GM18873 (cell line): ENCODE results near the gene TPCN1.

Source experiments
- ATAC-seq: cut with Tn5 transposase; IDR thresholded peaks from one replicate; pipeline ENCODE4 v1.9.1; 2021; ENCODE audit warnings: mild to moderate bottlenecking, moderate library complexity, moderate number of reproducible peaks; ENCODE audit not compliant: unreplicated experiment, low FRiP score

Gene TPCN1

GRCh38 chr12:113329022-113329790, 107.9 kb downstream of the TPCN1 start:
- no peak for ATAC-seq

- ATAC-seq, result no peak
Measured at GRCh38 chr12:113329791-113330417, 108.6 kb downstream of the TPCN1 start.

DNA sequence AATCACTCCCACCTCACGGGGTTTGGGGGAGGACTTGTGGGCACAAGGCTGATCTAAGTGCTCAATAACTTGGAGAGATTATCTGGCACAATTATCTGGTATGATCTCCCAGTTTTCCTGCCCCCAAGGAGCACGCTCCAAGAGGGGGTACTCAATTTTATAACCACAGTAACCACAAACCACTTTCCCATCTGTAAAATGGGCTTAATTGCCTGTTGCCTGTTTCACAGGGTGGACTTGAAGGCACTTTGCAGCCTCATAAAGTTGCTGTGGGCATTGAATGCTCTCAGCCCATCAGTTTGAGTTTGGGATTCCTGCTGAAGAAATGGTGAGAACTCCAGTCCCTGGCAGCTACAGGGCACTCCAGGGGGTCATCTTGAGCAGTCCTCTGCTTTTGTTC, 109.2 kb downstream of the TPCN1 start:
- no peak for ATAC-seq

- ATAC-seq, result no peak
Measured at GRCh38 chr12:113332688-113333417, 111.6 kb downstream of the TPCN1 start.

- ATAC-seq, result no peak
Measured at GRCh38 chr12:113333418-113333750, 112.1 kb downstream of the TPCN1 start.

- peak; percentile 12 for ATAC-seq
Measured at GRCh38 chr12:113333877-113334785, 112.9 kb downstream of the TPCN1 start.

DNA sequence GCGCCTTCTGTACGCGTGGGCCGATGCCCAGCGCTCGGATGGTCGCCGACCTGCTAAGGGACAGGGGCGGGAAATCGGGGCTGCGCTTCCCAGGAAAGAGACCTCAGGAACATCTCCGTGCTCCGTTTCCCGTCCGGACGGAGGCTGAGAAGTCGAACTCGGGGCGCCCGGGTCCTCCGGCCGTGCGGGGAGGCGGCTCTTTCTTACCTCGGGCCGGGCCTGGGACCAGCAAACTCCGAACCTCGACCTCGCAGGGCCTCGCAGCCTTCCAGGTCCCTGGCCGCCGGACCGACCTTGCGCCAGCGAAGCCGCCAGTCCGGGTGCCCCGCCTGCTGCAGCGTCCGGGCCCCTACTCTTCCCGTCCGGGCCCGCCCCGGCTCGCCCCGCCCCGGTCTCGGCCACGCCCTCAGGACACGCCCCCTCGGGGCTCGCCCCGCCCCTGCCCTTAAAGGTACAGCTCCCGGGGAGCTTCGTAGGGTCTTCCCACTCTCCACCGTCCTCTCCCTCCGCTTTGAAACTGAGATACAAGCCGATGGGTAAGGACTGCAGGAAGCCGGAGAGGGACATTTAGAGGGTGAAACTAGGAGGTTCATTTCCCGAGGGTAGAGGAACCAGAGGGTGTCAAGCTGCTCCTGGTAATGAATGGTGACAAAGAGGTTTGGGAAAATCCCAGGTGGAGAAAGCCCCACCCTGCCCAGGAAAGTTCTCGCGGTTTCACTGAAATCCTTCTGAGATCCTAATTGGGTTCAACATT, 113.7 kb downstream of the TPCN1 start, which contains the start of gene SLC8B1:
TSS of gene SLC8B1 (minus strand) at position 324 of the 754 bp plus-strand sequence. CDS start 2,231 bp downstream, outside the sequence.
- peak; percentile 60 for ATAC-seq

- ATAC-seq, result no peak
Measured at GRCh38 chr12:113339540-113339939, 118.3 kb downstream of the TPCN1 start.

DNA sequence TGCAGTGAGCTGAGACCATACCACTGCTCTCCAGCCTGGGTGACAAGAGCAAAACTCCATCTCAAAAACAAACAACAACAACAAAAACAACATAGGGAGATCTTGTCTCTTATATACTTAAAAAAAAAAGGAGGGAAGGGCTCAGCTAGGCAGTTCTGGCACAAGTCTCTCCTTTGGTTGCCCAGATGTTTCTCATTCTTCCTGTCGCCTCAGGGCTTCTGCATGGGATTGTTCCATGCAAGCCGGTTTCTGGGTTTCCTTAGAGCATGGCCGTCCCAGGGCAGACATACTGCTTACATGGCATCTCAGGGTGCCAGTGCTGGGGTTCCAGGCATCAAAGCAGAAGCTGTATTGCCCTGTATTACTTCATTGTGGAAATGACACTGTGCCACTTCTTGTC, 118.8 kb downstream of the TPCN1 start:
- ATAC-seq, result no peak

- ATAC-seq, result no peak
Measured at GRCh38 chr12:113341535-113341934, 120.3 kb downstream of the TPCN1 start.

- ATAC-seq, result no peak
Measured at GRCh38 chr12:113345318-113345717, 124.1 kb downstream of the TPCN1 start.

GRCh38 chr12:113346353-113346752, 125.1 kb downstream of the TPCN1 start:
- ATAC-seq, result no peak

GRCh38 chr12:113347107-113347506, 125.8 kb downstream of the TPCN1 start:
- no peak for ATAC-seq

DNA sequence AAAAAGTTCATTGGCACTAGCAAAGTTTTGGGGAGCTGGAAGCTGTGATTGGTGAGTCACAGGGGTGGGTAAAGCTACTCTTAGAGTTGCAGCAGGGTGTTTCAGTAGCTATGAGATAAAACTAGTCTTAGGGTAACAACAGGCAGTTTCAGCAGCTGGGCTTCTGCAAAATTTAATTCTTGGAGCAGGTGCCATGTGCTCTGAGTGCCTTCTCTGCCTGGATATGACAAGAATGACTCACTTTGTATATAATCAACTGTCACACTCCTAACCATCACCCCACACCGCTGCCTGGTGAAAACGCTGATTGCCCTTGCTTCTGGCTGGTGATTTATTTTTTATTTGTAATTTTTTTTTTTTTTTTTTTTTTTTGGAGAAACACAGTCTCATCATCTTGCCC, 126.6 kb downstream of the TPCN1 start:
- no peak for ATAC-seq
